Stimulated activated CD8-positive, alpha-beta memory T cell treated with anti-CD3 and anti-CD28 coated beads, Interleukin-15, amount 100 ng/mL, for 4 hours (primary cell): ENCODE data around the gene OR1J2.

ENCODE experiments used
- DNase-seq, 2 donors: peaks; one replicate each; pipeline ENCODE4 v3.0.0-alpha.2; 2020; ENCODE audit warnings: low read depth in 2 of 2

The OR1J2 gene

DNA sequence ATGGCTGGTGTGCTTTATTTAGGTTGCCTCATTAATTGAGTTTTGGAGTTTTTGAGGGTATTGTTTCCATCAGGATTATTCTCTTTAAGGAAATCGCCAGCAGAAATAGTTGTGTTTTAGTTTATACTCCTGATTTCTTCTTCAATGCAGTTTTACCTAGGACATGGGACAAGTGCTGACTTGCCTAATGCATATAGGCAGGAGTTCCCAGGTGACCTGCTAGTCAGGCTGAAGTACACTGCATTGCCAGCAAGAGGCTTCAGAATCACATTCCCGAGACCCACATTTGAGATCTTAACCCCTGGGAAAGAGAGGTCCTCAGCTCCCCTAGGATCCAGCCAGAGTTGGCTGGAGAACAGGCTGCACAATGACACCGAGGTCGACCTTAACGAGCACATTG is 40.8 kb downstream of the OR1J2 start:
- no peak for DNase-seq

DNA sequence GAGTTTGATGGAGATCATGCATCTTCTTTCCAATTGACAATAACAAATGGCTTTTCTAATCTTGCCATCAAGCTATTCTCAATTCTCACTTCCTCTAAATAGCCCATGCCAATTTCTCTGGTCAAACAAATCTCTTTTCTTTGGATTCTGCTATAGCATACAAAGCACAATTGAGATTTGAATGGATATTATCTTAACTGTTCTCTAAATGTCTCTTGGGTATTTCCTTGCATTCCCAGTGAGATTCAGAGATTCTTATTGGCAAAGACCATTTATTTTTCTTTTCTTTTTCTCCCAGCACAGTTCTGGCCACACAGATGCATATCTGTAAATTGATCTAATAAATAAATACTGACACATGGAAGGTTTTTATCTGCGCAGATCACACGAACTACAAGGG is 42.2 kb downstream of the OR1J2 start, which contains the start of gene OR1N2:
Gene OR1N2 (plus strand): TSS at position 301 of the 400 bp plus-strand sequence. CDS start 100 bp downstream, outside the sequence.
- DNase-seq, result no peak
